ENCODE measurements around the gene ZNF583. TPM values are rescaled to one million over a fixed set of nuclear protein-coding genes. Genes with fewer than 3 reads are reported as not detected.

Gene ZNF583
- total RNA-seq, 1 donor from 2014 or later: 9.7 TPM

- DNase-seq (ENCODE audit: low spot score): no peak
Measured at GRCh38 chr19:56474308-56474707, 70.2 kb downstream of the ZNF583 start.

- DNase-seq (ENCODE audit: low spot score): no peak
Measured at GRCh38 chr19:56476093-56476492, 72.0 kb downstream of the ZNF583 start.

Other genes starting within 250 kb of the ZNF583 start
- gene GALP, start 228.3 kb upstream of the ZNF583 start, total RNA-seq: not detected
- not detected for gene ZSCAN5B, start 206.5 kb upstream of the ZNF583 start, total RNA-seq
- not detected for gene ZSCAN5C, start 202.1 kb upstream of the ZNF583 start, total RNA-seq
- not detected for gene EDDM13, start 131.6 kb upstream of the ZNF583 start, total RNA-seq
- gene ZSCAN5A, start 89.5 kb upstream of the ZNF583 start, total RNA-seq: 31.1 TPM
- 5.6 TPM for gene ZNF582, start 10.8 kb upstream of the ZNF583 start, total RNA-seq
- 12.5 TPM for gene ZNF667, start 73.0 kb downstream of the ZNF583 start, total RNA-seq
- 10.6 TPM for gene ZNF471, start 103.5 kb downstream of the ZNF583 start, total RNA-seq
- gene ZFP28, start 134.6 kb downstream of the ZNF583 start, total RNA-seq: 10.7 TPM
- gene ZNF470, start 163.1 kb downstream of the ZNF583 start, total RNA-seq: 5.8 TPM
- gene ZNF71, start 191.0 kb downstream of the ZNF583 start, total RNA-seq: 7.4 TPM
- not detected for gene SMIM17, start 238.8 kb downstream of the ZNF583 start, total RNA-seq

All from ureter (tissue), 1 donor.